Spleen (tissue), 11 donors: ENCODE results near the gene METTL21C. TPM values are rescaled to one million over a fixed set of nuclear protein-coding genes. Genes with fewer than 3 reads are reported as not detected.

Experiments
- DNase-seq: peaks from one replicate; pipeline ENCODE4 v3.0.0-alpha.2; 2020
- H3K27ac ChIP-seq, 8 donors: fragments of 200-600 bp; sonication (generic) in 7 of 8; 1 replicate in 4 of 8; 2 replicates in 4 of 8; pipeline versions ENCODE4 v1.5.0 to v1.8.0; 2016 to 2021; ENCODE audit warnings: inconsistent platforms in 4 of 8, mild to moderate bottlenecking in 4 of 8, moderate library complexity in 1 of 8
- H3K27me3 ChIP-seq, 7 donors: fragments of 200-600 bp; sonication (generic) in 6 of 7; replicated peaks in 1 of 7; 1 replicate in 4 of 7; 2 replicates in 3 of 7; pipeline versions ENCODE4 v1.5.0 to v1.8.0; 2016 to 2021; ENCODE audit warnings: inconsistent platforms in 3 of 7, mild to moderate bottlenecking in 1 of 7
- H3K36me3 ChIP-seq, 6 donors: fragments of 200-600 bp; sonication (generic) in 5 of 6; 1 replicate in 4 of 6; 2 replicates in 2 of 6; pipeline versions ENCODE4 v1.5.0 to v1.8.0; 2016 to 2021; ENCODE audit warnings: inconsistent platforms in 2 of 6
- H3K4me1 ChIP-seq, 6 donors: fragments of 200-600 bp; sonication (generic) in 5 of 6; 1 replicate in 3 of 6; 2 replicates in 3 of 6; pipeline versions ENCODE4 v1.5.0 to v1.8.0; 2016 to 2021; ENCODE audit warnings: inconsistent platforms in 3 of 6
- H3K4me3 ChIP-seq, 8 donors: fragments of 200-600 bp; sonication (generic) in 7 of 8; 1 replicate in 4 of 8; 2 replicates in 4 of 8; pipeline versions ENCODE4 v1.5.0 to v1.8.0; 2016 to 2021; ENCODE audit warnings: inconsistent platforms in 4 of 8, mild to moderate bottlenecking in 4 of 8, moderate library complexity in 2 of 8
- H3K9me3 ChIP-seq, 8 donors: fragments of 200-600 bp; sonication (generic) in 7 of 8; 1 replicate in 4 of 8; 2 replicates in 4 of 8; pipeline versions ENCODE4 v1.5.0 to v1.8.0; 2016 to 2021; ENCODE audit warnings: inconsistent platforms in 4 of 8
- CTCF ChIP-seq, 11 experiments: fragments of 200-600 bp in 7 of 11; fragments of 450-650 bp in 4 of 11; sonication (generic) in 4 of 11; IDR thresholded peaks in 8 of 11; conservative IDR thresholded peaks in 3 of 11; 1 replicate in 7 of 11; 2 replicates in 4 of 11; pipeline versions ENCODE4 v1.4.0 to v1.8.0; 2016 to 2021; ENCODE audit warnings: antibody characterized with exemption in 11 of 11, inconsistent platforms in 4 of 11, mild to moderate bottlenecking in 1 of 11
- POLR2A ChIP-seq, 3 donors: fragments of 450-650 bp; IDR thresholded peaks; one replicate each; pipeline ENCODE4 v1.5.1; 2017; ENCODE audit warnings: antibody characterized with exemption in 3 of 3, mild to moderate bottlenecking in 1 of 3
- POLR2AphosphoS5 ChIP-seq, 3 donors: sonication (generic); formaldehyde crosslinking; IDR thresholded peaks; one replicate each; pipeline ENCODE4 v1.5.1; 2017; ENCODE audit warnings: antibody characterized with exemption in 3 of 3
- WGBS, 5 donors: extraction: QIAGEN DNeasy Blood & Tissue Kit in 3 of 5; methylation state at CpG; one replicate each; pipeline versions ENCODE4 v1.1.5 to v1.1.7; 2013 to 2018; 5-methylcytosine and 5-hydroxymethylcytosine counted together
- intact Hi-C: fragments of 100-400 bp; cut with DNase I; formaldehyde crosslinking; loops from one replicate; pipeline ENCODE4 v1.15.0; 2023; ENCODE audit warnings: low total_unique reads
- polyA plus RNA-seq, 3 donors: library from polyadenylated mRNA; stranded (reverse); fragments of 200-250 nt; gene quantifications; one replicate each; pipeline ENCODE4 v1.2.1, GENCODE V29; 2013
- total RNA-seq, 7 donors: library from RNA; depleted of rRNA in 3 of 7; stranded (reverse); fragments of >200 nt in 3 of 7; fragmentation: NEBNext Ultra II Directional in 4 of 7; extraction: Animal tissue kit (Norgen Biotek cat#: 25700) in 4 of 7; gene quantifications; one replicate each; pipeline versions ENCODE4 v1.1.0 to v1.2.1, GENCODE V29; 2016 to 2021
- donor health status: healthy with polysubstance abuse.
- donor health status: DM: no; HTN: no; CAD: no; lungs with moderate emphysema.
- donor health status: DM: no; HTN: no; CAD: no.
- donor health status: Bipolar disorder and iron deficiency.
- donor health status: healthy.
- donor health status: DM: no; HTN: no; CAD: no.
- donor health status: DM: yes; HTN: yes; CAD: no.

Gene METTL21C
- total and polyA plus RNA-seq, 10 donors: not detected

- TF ChIP-seq CTCF (IDR thresholded peaks at IDR 0.05 in 8 of 11, conservative IDR thresholded peaks at IDR 0.05 in 3 of 11) (no peak), POLR2AphosphoS5 (IDR thresholded peaks at IDR 0.05) (no peak), POLR2A (IDR thresholded peaks at IDR 0.05) (no peak)
- DNase-seq: no peak
- peaks cover 0 to 24% (median under 1%) of the 10 kb centered on the region in 7 donors for H3K27me3 ChIP-seq
- no peaks in the 10 kb centered on the region for H3K4me1 ChIP-seq
- H3K9me3 ChIP-seq: peaks cover 0 to 14% (median 2%) of the 10 kb centered on the region in 8 donors
- H3K4me3 ChIP-seq: no peak overlapping the region
- WGBS, 5 donors: 87 to 96% (median 91%) methylated on average over 4 of the region's 4 CpGs
- intact Hi-C loops: no loop called here
- H3K36me3 ChIP-seq: no peaks in the 10 kb centered on the region
- no peak overlapping the region for H3K27ac ChIP-seq
These were observed 1.6 kb upstream of the METTL21C start for GRCh38 chr13:102696465-102696864.

GRCh38 chr13:102693776-102694175 is 1.1 kb downstream of the METTL21C start:
- no peak overlapping the region for H3K27ac ChIP-seq
- intact Hi-C loops: no loop called here
- WGBS, 5 donors: 45 to 86% (median 66%) methylated on average over 2 of the region's 2 CpGs
- no peak overlapping the region for H3K4me3 ChIP-seq
- peaks cover 0 to 51% (median 4%) of the 10 kb centered on the region in 7 donors for H3K27me3 ChIP-seq
- peaks cover 0 to 11% (median under 1%) of the 10 kb centered on the region in 8 donors for H3K9me3 ChIP-seq
- H3K36me3 ChIP-seq: no peaks in the 10 kb centered on the region
- H3K4me1 ChIP-seq: no peaks in the 10 kb centered on the region
- no peak for DNase-seq
- no peak for TF ChIP-seq POLR2AphosphoS5 (IDR thresholded peaks at IDR 0.05)
- no peak for TF ChIP-seq CTCF (IDR thresholded peaks at IDR 0.05 in 8 of 11, conservative IDR thresholded peaks at IDR 0.05 in 3 of 11)
- no peak for TF ChIP-seq POLR2A (IDR thresholded peaks at IDR 0.05)

GRCh38 chr13:102693250-102693649 is 1.6 kb downstream of the METTL21C start:
- Histone ChIP-seq H3K27me3 (peaks cover 0 to 55% (median 4%) of the 10 kb centered on the region in 7 donors), H3K36me3 (no peaks in the 10 kb centered on the region), H3K27ac (no peak overlapping the region), H3K4me1 (no peaks in the 10 kb centered on the region), H3K4me3 (no peak overlapping the region), H3K9me3 (peaks cover 0 to 5% (median 0%) of the 10 kb centered on the region in 8 donors)
- intact Hi-C loops: no loop called here
- 86 to 95% (median 92%) methylated on average over 4 of the region's 4 CpGs for WGBS, 5 donors
- TF ChIP-seq POLR2AphosphoS5 (IDR thresholded peaks at IDR 0.05): no peak
- no peak for TF ChIP-seq POLR2A (IDR thresholded peaks at IDR 0.05)
- TF ChIP-seq CTCF (IDR thresholded peaks at IDR 0.05 in 8 of 11, conservative IDR thresholded peaks at IDR 0.05 in 3 of 11): no peak
- DNase-seq: no peak

- no peak for DNase-seq
- Histone ChIP-seq H3K36me3 (no peaks in the 10 kb centered on the region), H3K27ac (no peak overlapping the region), H3K4me1 (no peaks in the 10 kb centered on the region), H3K9me3 (no peaks in the 10 kb centered on the region), H3K27me3 (peaks cover 0 to 55% (median 4%) of the 10 kb centered on the region in 7 donors), H3K4me3 (no peak overlapping the region)
- TF ChIP-seq POLR2A (IDR thresholded peaks at IDR 0.05): no peak
- TF ChIP-seq POLR2AphosphoS5 (IDR thresholded peaks at IDR 0.05): no peak
- TF ChIP-seq CTCF (IDR thresholded peaks at IDR 0.05 in 8 of 11, conservative IDR thresholded peaks at IDR 0.05 in 3 of 11): no peak
- intact Hi-C loops: no loop called here
- WGBS, 5 donors: 82 to 96% (median 92%) methylated on average over 2 of the region's 2 CpGs
These were observed 2.4 kb downstream of the METTL21C start for GRCh38 chr13:102692491-102692826.
